GM12864 (cell line): ENCODE results near the gene CUEDC2.

Experiments
- DNase-seq: peaks from one replicate; pipeline ENCODE4 v3.0.0-alpha.2; 2011; ENCODE audit warnings: low read depth
- H3K4me3 ChIP-seq: 2 replicates; pipeline ENCODE4 v1.5.1; 2011; ENCODE audit warnings: mild to moderate bottlenecking, low read depth, low read length, control low read depth
- TF ChIP-seq, protein P1 (sequence below): IDR thresholded peaks from 2 replicates; pipeline ENCODE4 v1.5.1; 2011; ENCODE audit warnings: low read depth, mild to moderate bottlenecking, moderate library complexity, low read length, control low read depth, inconsistent platforms; ENCODE audit errors: missing control alignments

Gene CUEDC2

DNA sequence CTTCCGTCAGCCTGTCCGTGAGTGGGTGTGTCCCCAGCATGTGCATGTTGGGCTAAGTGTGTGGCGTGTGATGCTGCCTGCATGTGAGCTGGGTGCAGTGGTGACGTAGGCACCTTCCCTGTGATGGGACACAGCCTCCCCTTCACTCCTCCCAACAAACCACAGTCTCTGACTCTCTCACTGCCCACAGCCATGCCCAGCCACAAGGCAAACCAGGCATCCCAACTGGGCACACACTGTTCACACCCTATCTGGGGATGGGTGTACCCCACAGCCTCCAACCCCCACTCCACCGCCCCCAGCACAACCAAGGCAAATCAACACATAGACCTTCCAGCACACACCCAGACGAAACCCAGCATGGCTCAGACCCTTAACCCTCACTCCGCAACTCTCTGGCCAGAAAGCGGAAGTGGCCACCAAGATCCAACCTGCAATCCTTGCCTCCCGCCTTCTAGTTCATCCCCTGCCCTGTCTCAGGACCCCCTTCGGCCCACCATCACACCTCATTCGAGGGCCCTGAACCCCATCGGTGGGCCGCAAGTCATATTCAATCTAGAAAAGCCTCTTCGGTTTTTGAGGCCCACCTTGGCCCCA lies 24.1 kb downstream of the CUEDC2 start:
- H3K4me3 ChIP-seq, result no peak overlapping the region
- TF ChIP-seq, protein P1, sequence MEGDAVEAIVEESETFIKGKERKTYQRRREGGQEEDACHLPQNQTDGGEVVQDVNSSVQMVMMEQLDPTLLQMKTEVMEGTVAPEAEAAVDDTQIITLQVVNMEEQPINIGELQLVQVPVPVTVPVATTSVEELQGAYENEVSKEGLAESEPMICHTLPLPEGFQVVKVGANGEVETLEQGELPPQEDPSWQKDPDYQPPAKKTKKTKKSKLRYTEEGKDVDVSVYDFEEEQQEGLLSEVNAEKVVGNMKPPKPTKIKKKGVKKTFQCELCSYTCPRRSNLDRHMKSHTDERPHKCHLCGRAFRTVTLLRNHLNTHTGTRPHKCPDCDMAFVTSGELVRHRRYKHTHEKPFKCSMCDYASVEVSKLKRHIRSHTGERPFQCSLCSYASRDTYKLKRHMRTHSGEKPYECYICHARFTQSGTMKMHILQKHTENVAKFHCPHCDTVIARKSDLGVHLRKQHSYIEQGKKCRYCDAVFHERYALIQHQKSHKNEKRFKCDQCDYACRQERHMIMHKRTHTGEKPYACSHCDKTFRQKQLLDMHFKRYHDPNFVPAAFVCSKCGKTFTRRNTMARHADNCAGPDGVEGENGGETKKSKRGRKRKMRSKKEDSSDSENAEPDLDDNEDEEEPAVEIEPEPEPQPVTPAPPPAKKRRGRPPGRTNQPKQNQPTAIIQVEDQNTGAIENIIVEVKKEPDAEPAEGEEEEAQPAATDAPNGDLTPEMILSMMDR, result no peak
- no peak for DNase-seq

- no peak overlapping the region for H3K4me3 ChIP-seq
- TF ChIP-seq, protein P1, result no peak
- DNase-seq, result no peak
Measured at GRCh38 chr10:102407425-102408130, 24.8 kb downstream of the CUEDC2 start.

DNA sequence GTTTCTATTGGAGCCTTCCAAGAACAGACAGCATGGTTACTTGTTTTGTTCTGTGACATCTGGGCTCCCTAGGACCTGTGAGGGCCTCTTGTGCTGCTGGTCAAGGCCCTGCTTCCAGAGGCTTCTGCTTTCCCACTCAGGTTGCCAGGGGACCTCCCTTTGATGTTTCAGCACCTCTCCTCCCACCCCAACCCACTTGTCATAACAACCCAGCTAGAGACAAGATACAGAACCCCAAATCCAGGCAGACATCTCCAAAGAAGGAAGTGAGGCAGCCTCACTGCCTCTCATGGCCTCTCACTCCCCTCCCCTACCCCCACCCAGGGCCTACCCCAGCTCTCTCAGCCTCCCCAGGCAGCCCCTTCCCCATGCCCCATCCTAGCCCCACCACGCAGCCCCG lies 25.6 kb downstream of the CUEDC2 start:
- H3K4me3 ChIP-seq, result no peak overlapping the region
- TF ChIP-seq, protein P1, result no peak
- no peak for DNase-seq

DNA sequence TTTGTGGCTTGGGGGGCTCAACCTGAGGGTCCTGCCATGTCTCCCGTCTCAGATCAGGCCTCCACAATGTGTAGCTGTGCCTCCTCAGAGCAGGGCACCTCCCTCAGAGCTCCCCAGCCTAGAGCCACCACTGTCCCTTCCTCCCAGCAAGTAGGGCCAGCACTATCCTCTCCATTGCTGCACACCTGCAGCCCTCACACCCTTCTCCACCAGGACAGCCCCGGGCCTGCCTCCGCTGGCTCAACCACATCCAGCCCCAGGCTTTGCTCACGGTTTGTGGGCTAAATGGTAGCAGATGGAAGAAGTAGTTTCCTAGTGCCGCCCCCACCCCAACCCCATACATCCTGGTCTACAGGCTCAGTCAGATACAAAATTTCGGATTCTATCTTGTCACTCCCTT lies 26.7 kb downstream of the CUEDC2 start:
- no peak for DNase-seq
- H3K4me3 ChIP-seq, result no peak overlapping the region
- TF ChIP-seq, protein P1, result no peak

GRCh38 chr10:102405108-102405571 lies 27.2 kb downstream of the CUEDC2 start:
- DNase-seq, result no peak
- TF ChIP-seq, protein P1, result no peak
- no peak overlapping the region for H3K4me3 ChIP-seq

GRCh38 chr10:102404361-102405107 lies 27.8 kb downstream of the CUEDC2 start:
- TF ChIP-seq, protein P1, result no peak
- no peak overlapping the region for H3K4me3 ChIP-seq
- DNase-seq, result no peak
